HL-60 (cell line): ENCODE measurements around the gene VPS51.
A peak's percentile ranks its signal among the peaks of the same experiment; 100 is the strongest.

Experiments
- DNase-seq, 2 experiments: peaks; one replicate each; pipeline ENCODE4 v3.0.0-alpha.2; 2010 to 2020; ENCODE audit warnings: low read depth in 1 of 2, low spot score in 1 of 2
- H3K27ac ChIP-seq: fragments of 250-450 bp; sonication (Bioruptor Pico); replicated peaks from 2 replicates; pipeline ENCODE4 v1.5.1; 2020; ENCODE audit warnings: mild to moderate bottlenecking, moderate library complexity
- H3K27me3 ChIP-seq: fragments of 250-450 bp; sonication (Bioruptor Pico); 2 replicates; pipeline ENCODE4 v1.5.1; 2021; ENCODE audit warnings: mild to moderate bottlenecking, moderate library complexity; ENCODE audit not compliant: insufficient read depth, poor library complexity, severe bottlenecking
- H3K4me3 ChIP-seq: replicated peaks from 2 replicates; pipeline ENCODE4 v1.5.1; 2011; ENCODE audit warnings: mild to moderate bottlenecking, control low read depth, low read length; ENCODE audit not compliant: insufficient read depth
- CTCF ChIP-seq: IDR thresholded peaks from one replicate; pipeline ENCODE4 v1.5.1; 2011; ENCODE audit warnings: low read length, control low read depth, inconsistent platforms; ENCODE audit not compliant: insufficient read depth
- GABPA ChIP-seq: IDR thresholded peaks from 2 replicates; pipeline ENCODE4 v1.6.1; 2012; ENCODE audit warnings: low read depth
- POLR2AphosphoS5 ChIP-seq: IDR thresholded peaks from 2 replicates; pipeline ENCODE4 v1.6.1; 2012; ENCODE audit warnings: low read depth
- REST ChIP-seq: IDR thresholded peaks from 2 replicates; pipeline ENCODE4 v1.6.1; 2012; ENCODE audit warnings: low read depth; ENCODE audit not compliant: insufficient replicate concordance
- SPI1 ChIP-seq: IDR thresholded peaks from 2 replicates; pipeline ENCODE4 v1.6.1; 2012; ENCODE audit warnings: low read depth, mild to moderate bottlenecking, borderline replicate concordance

VPS51 gene

GRCh38 chr11:65078151-65078550, 17.9 kb upstream of the VPS51 start:
- Histone ChIP-seq H3K27me3 (no peaks in the 10 kb centered on the region), H3K4me3 (no peak overlapping the region), H3K27ac (no peak overlapping the region)
- no peak for TF ChIP-seq GABPA
- peak; percentile 82 for TF ChIP-seq CTCF
- DNase-seq, result peak; percentile 46 to 59

- H3K4me3 ChIP-seq, result no peak overlapping the region
- no peaks in the 10 kb centered on the region for H3K27me3 ChIP-seq
- DNase-seq, result no peak
- H3K27ac ChIP-seq, result no peak overlapping the region
- TF ChIP-seq GABPA (no peak), SPI1 (no peak), CTCF (no peak), REST (no peak), POLR2AphosphoS5 (no peak)
Observed at GRCh38 chr11:65078786-65079342, 17.1 kb upstream of the VPS51 start.

- peak overlapping the region; percentile 97 for H3K27ac ChIP-seq
- DNase-seq, result no peak
Observed at GRCh38 chr11:65083134-65083833, 12.7 kb upstream of the VPS51 start.

More at GRCh38 chr11:65083134-65083833, 12.7 kb upstream of the VPS51 start:
- TF ChIP-seq CTCF (no peak), SPI1 (no peak), GABPA (no peak), REST (peak; percentile 36)
- H3K27me3 ChIP-seq, result no peaks in the 10 kb centered on the region
- H3K4me3 ChIP-seq, result peak overlapping the region; percentile 90
